ENCODE measurements around the gene PDE5A. TPM values are rescaled to one million over a fixed set of nuclear protein-coding genes. Genes with fewer than 3 reads are reported as not detected.

The PDE5A gene
- total RNA-seq, 2 experiments from 2014 or later: 0.64 to 0.87 TPM

DNA sequence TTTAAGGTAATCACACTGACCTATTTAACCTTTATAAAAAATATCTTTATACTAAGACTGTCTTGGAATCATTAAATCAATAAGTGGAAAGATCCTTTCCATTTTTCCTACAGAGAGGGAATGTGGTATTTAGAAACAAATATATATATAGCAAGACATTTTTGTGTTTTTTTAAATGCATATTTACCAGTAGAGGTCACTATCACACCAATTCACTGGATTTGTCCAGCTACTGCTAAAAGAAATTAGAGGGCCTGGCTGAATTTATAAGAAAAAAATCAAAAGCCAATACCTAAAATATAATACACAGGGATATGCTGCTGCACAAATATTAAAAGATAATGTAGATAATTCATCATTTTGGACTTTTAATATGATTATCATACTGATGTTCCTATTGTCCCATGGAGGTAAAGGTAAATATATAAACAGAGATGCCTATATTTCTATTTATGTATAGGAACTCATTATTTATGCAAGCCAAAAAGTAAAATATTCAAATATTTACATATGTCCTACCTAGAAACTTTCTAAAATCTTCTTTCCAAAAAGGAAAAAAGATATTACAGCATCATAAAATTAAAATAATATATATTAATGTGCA, 69.5 kb downstream of the PDE5A start:
- Mint-ChIP-seq H3K36me3 (peaks cover 4% of the 10 kb centered on the region), H3K4me1 (ENCODE audit: low read depth) (no peaks in the 10 kb centered on the region), H3K27ac (no peak overlapping the region), H3K27me3 (no peaks in the 10 kb centered on the region), H3K4me3 (no peak overlapping the region), H3K9me3 (peaks cover 10% of the 10 kb centered on the region)
- POLR2A ChIA-PET: no interaction called here
- no peak for DNase-seq
- intact Hi-C loops (cut with micrococcal nuclease): loop anchor here (1.0 to 2.0 kb wide), 2 partner anchors 70 to 491 kb away; partner anchors contain the start of gene PDE5A
- CTCF ChIA-PET: interaction anchor here (0.6 to 3.4 kb wide), 3 partner anchors 20 to 486 kb away, joined by 3 to 21 read pairs (median 4); partner anchors contain the start of gene PDE5A

- POLR2A ChIA-PET: no interaction called here
- CTCF ChIA-PET: no interaction called here
- intact Hi-C loops (cut with micrococcal nuclease): no loop called here
- no peaks in the 10 kb centered on the region for H3K4me1 Mint-ChIP-seq (ENCODE audit: low read depth)
- peaks cover 11% of the 10 kb centered on the region for H3K36me3 Mint-ChIP-seq
- no peaks in the 10 kb centered on the region for H3K9me3 Mint-ChIP-seq
- no peak overlapping the region for H3K4me3 Mint-ChIP-seq
- H3K27ac Mint-ChIP-seq: no peak overlapping the region
- no peaks in the 10 kb centered on the region for H3K27me3 Mint-ChIP-seq
- no peak for DNase-seq
These were observed 77.6 kb downstream of the PDE5A start for GRCh38 chr4:119550857-119551532.

DNA sequence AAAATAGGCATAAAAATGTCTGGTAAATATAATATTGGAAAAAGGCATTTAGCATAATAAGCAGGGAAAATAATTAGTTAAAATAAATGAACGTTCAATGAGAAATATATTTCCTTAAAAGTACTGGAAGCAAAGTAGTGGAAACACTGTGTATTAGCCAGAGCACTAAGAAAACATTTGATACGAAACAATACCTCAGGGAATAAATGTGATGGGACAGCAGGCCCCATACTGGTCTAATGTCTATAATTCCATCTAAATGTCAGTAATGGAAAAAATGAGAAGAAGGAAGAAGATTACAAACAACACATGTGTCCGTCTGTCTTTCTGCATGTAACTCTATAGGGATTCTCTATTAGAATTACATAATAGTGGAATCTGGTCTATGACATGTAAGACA, 79.0 kb downstream of the PDE5A start:
- Mint-ChIP-seq H3K4me3 (no peak overlapping the region), H3K27me3 (no peaks in the 10 kb centered on the region), H3K9me3 (no peaks in the 10 kb centered on the region), H3K4me1 (ENCODE audit: low read depth) (no peaks in the 10 kb centered on the region), H3K36me3 (peaks cover 11% of the 10 kb centered on the region), H3K27ac (no peak overlapping the region)
- DNase-seq: no peak
- ChIA-PET POLR2A (no interaction called here), CTCF (no interaction called here)
- intact Hi-C loops (cut with micrococcal nuclease): no loop called here

- DNase-seq: no peak
- Mint-ChIP-seq H3K4me3 (no peak overlapping the region), H3K27ac (no peak overlapping the region), H3K27me3 (no peaks in the 10 kb centered on the region), H3K36me3 (no peaks in the 10 kb centered on the region), H3K9me3 (no peaks in the 10 kb centered on the region), H3K4me1 (ENCODE audit: low read depth) (no peaks in the 10 kb centered on the region)
- intact Hi-C loops (cut with micrococcal nuclease): no loop called here
- POLR2A ChIA-PET: no interaction called here
- CTCF ChIA-PET: no interaction called here
These were observed 84.8 kb downstream of the PDE5A start for GRCh38 chr4:119543779-119544178.

- no peaks in the 10 kb centered on the region for H3K36me3 Mint-ChIP-seq
- no peaks in the 10 kb centered on the region for H3K9me3 Mint-ChIP-seq
- DNase-seq: no peak
- H3K4me3 Mint-ChIP-seq: no peak overlapping the region
- no peaks in the 10 kb centered on the region for H3K4me1 Mint-ChIP-seq (ENCODE audit: low read depth)
- no peak overlapping the region for H3K27ac Mint-ChIP-seq
- POLR2A ChIA-PET: no interaction called here
- intact Hi-C loops (cut with micrococcal nuclease): no loop called here
- H3K27me3 Mint-ChIP-seq: no peaks in the 10 kb centered on the region
- CTCF ChIA-PET: no interaction called here
These were observed 85.4 kb downstream of the PDE5A start for GRCh38 chr4:119543187-119543586.

GRCh38 chr4:119540249-119540648, 88.4 kb downstream of the PDE5A start:
- Mint-ChIP-seq H3K4me1 (ENCODE audit: low read depth) (no peaks in the 10 kb centered on the region), H3K27ac (no peak overlapping the region), H3K4me3 (no peak overlapping the region), H3K36me3 (peaks cover 5% of the 10 kb centered on the region), H3K9me3 (no peaks in the 10 kb centered on the region), H3K27me3 (no peaks in the 10 kb centered on the region)
- DNase-seq: no peak
- intact Hi-C loops (cut with micrococcal nuclease): no loop called here
- ChIA-PET POLR2A (no interaction called here), CTCF (interaction anchor here (0.8 kb wide), 1 partner anchor 88 kb away, joined by 4 read pairs; the partner anchor contains the start of gene PDE5A)

DNA sequence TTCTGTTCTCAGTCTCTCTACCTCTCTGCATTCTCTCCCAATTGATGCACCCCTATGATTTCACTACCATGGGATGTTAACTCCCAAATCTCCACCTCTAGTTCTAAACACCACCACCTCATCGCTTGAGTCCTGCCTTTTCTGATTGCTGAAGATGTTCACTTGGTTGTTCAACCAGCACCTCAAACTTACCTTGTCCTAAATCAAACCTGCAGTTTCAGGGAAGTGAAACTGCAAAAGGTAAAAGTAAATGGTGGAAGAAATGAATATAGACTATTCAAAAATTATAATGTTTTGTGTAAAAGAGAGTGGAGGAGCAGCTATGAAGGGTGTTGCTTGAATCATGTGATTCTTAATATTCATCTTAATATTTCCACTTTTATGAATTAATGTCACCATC, 91.0 kb downstream of the PDE5A start:
- ChIA-PET POLR2A (no interaction called here), CTCF (interaction anchor here (0.9 kb wide), 1 partner anchor 18 kb away, joined by 3 read pairs; no protein-coding TSS in a partner anchor)
- intact Hi-C loops (cut with micrococcal nuclease): no loop called here
- Mint-ChIP-seq H3K27me3 (no peaks in the 10 kb centered on the region), H3K4me1 (ENCODE audit: low read depth) (no peaks in the 10 kb centered on the region), H3K36me3 (peaks cover 21% of the 10 kb centered on the region), H3K9me3 (peaks cover 5% of the 10 kb centered on the region), H3K4me3 (no peak overlapping the region), H3K27ac (no peak overlapping the region)
- no peak for DNase-seq

DNA sequence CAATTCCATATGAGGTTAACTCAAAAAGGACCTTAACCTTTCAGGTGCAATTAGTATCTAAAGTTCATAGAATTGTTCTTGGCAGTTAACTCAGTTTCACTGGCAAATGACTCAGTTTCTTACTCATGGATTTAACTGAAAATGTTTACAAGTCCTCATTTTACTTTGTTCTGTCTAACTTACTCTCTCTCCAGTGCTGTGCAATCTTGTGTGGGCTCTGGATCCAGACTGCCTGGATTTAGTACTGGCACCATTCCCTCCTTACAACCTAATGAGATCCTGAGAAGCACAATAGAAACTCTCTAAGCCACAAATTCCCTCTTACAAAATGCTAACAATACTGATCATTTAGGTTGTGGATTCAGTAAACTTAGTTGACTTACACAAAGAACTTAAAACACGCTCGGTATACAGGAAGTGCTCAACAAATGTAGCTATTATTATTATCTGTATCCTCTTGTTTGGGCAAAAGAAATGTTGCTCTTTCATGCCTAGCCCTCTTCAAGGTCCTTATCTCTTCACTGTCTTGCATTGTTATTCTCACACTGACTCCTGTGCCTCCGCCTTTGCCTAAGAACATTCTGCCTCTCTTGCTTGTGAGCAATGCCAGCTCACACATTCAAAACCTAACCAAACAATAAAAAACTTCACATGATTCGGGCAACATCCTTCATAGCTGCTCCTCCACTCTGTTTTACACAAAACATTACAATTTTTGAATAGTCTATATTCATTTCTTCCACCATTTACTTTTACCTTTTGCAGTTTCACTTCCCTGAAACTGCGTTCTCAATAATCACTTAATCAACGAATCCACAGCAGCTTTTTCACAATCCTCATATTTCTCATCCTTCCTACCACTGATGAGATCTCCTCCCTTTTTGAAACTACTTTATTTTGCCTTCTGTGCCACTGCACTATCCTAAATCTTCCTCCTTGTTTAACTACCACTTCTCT, 91.8 kb downstream of the PDE5A start:
- no peaks in the 10 kb centered on the region for H3K27me3 Mint-ChIP-seq
- H3K4me3 Mint-ChIP-seq: no peak overlapping the region
- POLR2A ChIA-PET: no interaction called here
- CTCF ChIA-PET: interaction anchor here (0.9 kb wide), 1 partner anchor 19 kb away, joined by 3 read pairs; no protein-coding TSS in a partner anchor
- H3K9me3 Mint-ChIP-seq: peaks cover 5% of the 10 kb centered on the region
- no peaks in the 10 kb centered on the region for H3K4me1 Mint-ChIP-seq (ENCODE audit: low read depth)
- peaks cover 21% of the 10 kb centered on the region for H3K36me3 Mint-ChIP-seq
- no peak overlapping the region for H3K27ac Mint-ChIP-seq
- intact Hi-C loops (cut with micrococcal nuclease): no loop called here
- DNase-seq: no peak

DNA sequence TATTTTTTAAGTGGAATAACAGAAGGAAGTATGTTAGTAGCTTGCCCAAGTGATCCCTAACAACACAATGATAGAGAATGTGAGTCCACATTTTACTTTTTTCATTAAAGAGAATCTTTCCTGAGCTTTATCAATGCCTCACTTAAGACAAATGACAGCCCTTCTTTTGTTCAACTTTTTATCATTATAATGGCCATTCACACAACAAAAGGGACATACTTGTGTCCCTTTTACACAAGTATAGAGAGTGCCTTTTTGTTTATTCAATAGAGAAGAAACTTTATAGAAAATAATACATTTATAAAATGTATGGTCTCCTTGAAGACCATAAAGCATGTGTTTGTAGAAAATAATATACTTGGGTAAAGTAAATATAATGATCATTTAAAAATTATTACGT, 96.3 kb downstream of the PDE5A start:
- CTCF ChIA-PET: interaction anchor here (1.1 kb wide), 1 partner anchor 96 kb away, joined by 3 read pairs; the partner anchor contains the start of gene PDE5A
- POLR2A ChIA-PET: no interaction called here
- Mint-ChIP-seq H3K4me3 (no peak overlapping the region), H3K9me3 (peaks cover 5% of the 10 kb centered on the region), H3K4me1 (ENCODE audit: low read depth) (no peaks in the 10 kb centered on the region), H3K27me3 (no peaks in the 10 kb centered on the region), H3K36me3 (peaks cover 30% of the 10 kb centered on the region), H3K27ac (no peak overlapping the region)
- intact Hi-C loops (cut with micrococcal nuclease): no loop called here
- DNase-seq: no peak

DNA sequence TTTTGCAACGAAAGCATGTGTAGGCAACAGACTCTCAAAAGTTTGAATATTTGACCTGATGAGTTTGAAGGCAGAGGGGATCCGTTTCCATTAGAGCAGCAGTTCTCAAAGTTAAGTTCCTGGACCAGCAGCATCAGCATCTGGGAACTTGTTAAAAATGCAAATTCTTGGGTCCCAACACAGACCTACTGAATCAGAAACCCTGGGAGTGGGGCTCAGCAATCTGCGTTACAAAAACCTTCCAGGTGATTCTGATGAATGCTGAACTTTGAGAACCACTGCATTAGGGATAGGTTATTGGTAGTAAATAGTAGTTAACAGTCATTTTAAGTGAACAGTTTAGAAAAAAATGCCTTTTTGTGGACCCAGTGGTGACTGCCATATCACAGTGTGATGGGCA, 98.8 kb downstream of the PDE5A start:
- ChIA-PET CTCF (no interaction called here), POLR2A (no interaction called here)
- peaks cover 23% of the 10 kb centered on the region for H3K36me3 Mint-ChIP-seq
- H3K4me1 Mint-ChIP-seq (ENCODE audit: low read depth): no peaks in the 10 kb centered on the region
- intact Hi-C loops (cut with micrococcal nuclease): no loop called here
- DNase-seq: no peak
- H3K4me3 Mint-ChIP-seq: no peak overlapping the region
- no peak overlapping the region for H3K27ac Mint-ChIP-seq
- H3K27me3 Mint-ChIP-seq: no peaks in the 10 kb centered on the region
- H3K9me3 Mint-ChIP-seq: peaks cover 4% of the 10 kb centered on the region

DNA sequence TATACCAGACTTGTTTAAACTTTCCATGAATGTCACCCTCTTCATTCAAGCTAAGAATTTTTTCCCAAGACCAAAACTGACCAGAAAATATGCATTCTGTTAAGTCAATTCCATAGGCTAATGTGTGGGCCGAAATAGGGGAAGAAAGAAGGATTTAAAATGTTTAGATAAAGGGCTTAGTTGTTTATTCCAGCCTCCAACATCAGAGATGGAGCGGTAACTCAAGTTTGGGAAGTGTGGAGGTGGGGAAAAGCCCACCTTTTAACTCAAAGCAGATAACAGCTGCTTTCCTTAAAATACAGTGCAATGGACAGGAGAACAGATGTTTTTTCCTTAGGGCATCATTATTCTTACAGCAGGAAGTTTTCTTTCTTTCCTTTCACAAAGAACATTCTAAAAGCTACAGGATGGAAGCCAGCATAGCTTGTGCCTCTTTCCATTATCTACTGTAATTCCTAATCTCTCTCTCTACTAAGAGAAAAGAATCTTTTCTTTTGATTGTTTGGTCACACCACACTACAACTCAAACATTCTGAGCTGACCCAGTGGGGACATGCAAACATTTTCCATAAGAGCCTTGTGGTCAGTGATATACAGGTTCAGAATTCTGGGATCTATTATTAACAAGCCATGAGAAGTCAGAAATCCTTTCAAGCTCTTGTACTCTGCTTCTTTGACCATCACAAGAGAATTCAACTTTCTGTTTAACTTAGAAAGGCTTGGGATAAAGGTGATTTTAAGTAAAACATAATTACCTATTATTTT, 101.6 kb downstream of the PDE5A start:
- ChIA-PET POLR2A (no interaction called here), CTCF (no interaction called here)
- Mint-ChIP-seq H3K4me3 (no peak overlapping the region), H3K4me1 (ENCODE audit: low read depth) (no peaks in the 10 kb centered on the region), H3K36me3 (peaks cover 13% of the 10 kb centered on the region), H3K27me3 (no peaks in the 10 kb centered on the region), H3K9me3 (no peaks in the 10 kb centered on the region), H3K27ac (no peak overlapping the region)
- DNase-seq: no peak
- intact Hi-C loops (cut with micrococcal nuclease): no loop called here
